Sigmoid colon (tissue), 4 donors: ENCODE results near the gene NPAS2.

Experiments
- CTCF ChIP-seq, 4 experiments: fragments of 450-650 bp in 3 of 4; fragments of 200-600 bp in 1 of 4; IDR thresholded peaks; one replicate each; pipeline ENCODE4 v1.5.1; 2016 to 2019; ENCODE audit warnings: antibody characterized with exemption in 4 of 4, mild to moderate bottlenecking in 3 of 4, moderate library complexity in 2 of 4
- POLR2A ChIP-seq, 2 donors: fragments of 450-650 bp; IDR thresholded peaks; one replicate each; pipeline ENCODE4 v1.6.1; 2016; ENCODE audit warnings: antibody characterized with exemption in 2 of 2, mild to moderate bottlenecking in 2 of 2, moderate library complexity in 2 of 2
- POLR2AphosphoS5 ChIP-seq, 4 donors: sonication (generic); formaldehyde crosslinking; IDR thresholded peaks; one replicate each; pipeline ENCODE4 v1.6.1; 2017; ENCODE audit warnings: antibody characterized with exemption in 4 of 4

GRCh38 chr2:100948942-100949811 lies 129.2 kb downstream of the NPAS2 start:
- TF ChIP-seq POLR2AphosphoS5 (IDR thresholded peaks at IDR 0.05) (no peak), POLR2A (IDR thresholded peaks at IDR 0.05) (no peak), CTCF (IDR thresholded peaks at IDR 0.05) (no peak)
